Measurements from ENCODE around the gene MAP1LC3A. TPM values are rescaled to one million over a fixed set of nuclear protein-coding genes. Genes with fewer than 3 reads are reported as not detected.

The MAP1LC3A gene
- total RNA-seq, 2 donors from 2014 or later, result 22.4 to 37.6 TPM

- Histone ChIP-seq H3K9me3 (no peaks in the 10 kb centered on the region), H3K27me3 (no peaks in the 10 kb centered on the region), H3K4me1 (no peaks in the 10 kb centered on the region), H3K36me3 (replicated peaks in 1 of 2; ENCODE audit: insufficient read depth in 1 of 2, low read depth in 2 of 2) (no peaks in the 10 kb centered on the region), H3K4me3 (no peak overlapping the region), H3K27ac (no peak overlapping the region)
- intact Hi-C loops (cut with DNase I), result no loop called here
- WGBS, 2 donors, result 58 to 65% methylated on average over 5 to 7 of the region's 7 CpGs
- ATAC-seq (no peak), DNase-seq (no peak)
- TF ChIP-seq CTCF (IDR thresholded peaks at IDR 0.05), result no peak
- no peak for TF ChIP-seq POLR2A (IDR thresholded peaks at IDR 0.05)
Measured at GRCh38 chr20:34564833-34565232, 6.3 kb downstream of the MAP1LC3A start.

GRCh38 chr20:34566978-34567891 lies 8.7 kb downstream of the MAP1LC3A start:
- peak in 3 of 4 donors; percentile 37 to 55 (median 42) for DNase-seq
- Histone ChIP-seq H3K36me3 (replicated peaks in 1 of 2; ENCODE audit: insufficient read depth in 1 of 2, low read depth in 2 of 2) (no peaks in the 10 kb centered on the region), H3K4me1 (no peaks in the 10 kb centered on the region), H3K9me3 (no peaks in the 10 kb centered on the region), H3K27me3 (no peaks in the 10 kb centered on the region), H3K27ac (no peak overlapping the region), H3K4me3 (no peak overlapping the region)
- intact Hi-C loops (cut with DNase I), result no loop called here
- ATAC-seq, result no peak
- WGBS, 2 donors, result 85 to 96% methylated on average over 7 to 9 of the region's 9 CpGs
- no peak for TF ChIP-seq POLR2A (IDR thresholded peaks at IDR 0.05)
- no peak for TF ChIP-seq CTCF (IDR thresholded peaks at IDR 0.05)

GRCh38 chr20:34567892-34568865 lies 9.7 kb downstream of the MAP1LC3A start:
- no peaks in the 10 kb centered on the region for H3K27me3 ChIP-seq
- no peak for ATAC-seq
- intact Hi-C loops (cut with DNase I), result no loop called here
- no peak overlapping the region for H3K4me3 ChIP-seq
- no peaks in the 10 kb centered on the region for H3K4me1 ChIP-seq
- no peak overlapping the region for H3K27ac ChIP-seq
- no peak for DNase-seq
- H3K36me3 ChIP-seq (replicated peaks in 1 of 2; ENCODE audit: insufficient read depth in 1 of 2, low read depth in 2 of 2), result no peaks in the 10 kb centered on the region
- 89 to 92% methylated on average over 14 to 15 of the region's 15 CpGs for WGBS, 2 donors
- TF ChIP-seq CTCF (IDR thresholded peaks at IDR 0.05) (no peak), POLR2A (IDR thresholded peaks at IDR 0.05) (no peak)
- no peaks in the 10 kb centered on the region for H3K9me3 ChIP-seq

- H3K36me3 ChIP-seq (replicated peaks in 1 of 2; ENCODE audit: insufficient read depth in 1 of 2, low read depth in 2 of 2), result no peaks in the 10 kb centered on the region
- H3K4me1 ChIP-seq, result no peaks in the 10 kb centered on the region
- no peaks in the 10 kb centered on the region for H3K27me3 ChIP-seq
- TF ChIP-seq POLR2A (IDR thresholded peaks at IDR 0.05) (no peak), CTCF (IDR thresholded peaks at IDR 0.05) (no peak)
- no peak overlapping the region for H3K4me3 ChIP-seq
- H3K27ac ChIP-seq, result no peak overlapping the region
- no peaks in the 10 kb centered on the region for H3K9me3 ChIP-seq
- intact Hi-C loops (cut with DNase I), result no loop called here
- WGBS, 2 donors, result 89 to 100% methylated on average over 2 of the region's 2 CpGs
- ATAC-seq (no peak), DNase-seq (no peak)
Measured at GRCh38 chr20:34569598-34569997, 11.1 kb downstream of the MAP1LC3A start.

Data from body of pancreas (tissue), 4 donors.